ENCODE data around the gene STX5. TPM values are rescaled to one million over a fixed set of nuclear protein-coding genes. Genes with fewer than 3 reads are reported as not detected.

Gene STX5
- total and polyA plus RNA-seq, 10 of the 15 experiments (the other 5 are each of a cell fraction or from before 2014, with no cell fraction given) = 3.8 to 35.4 (median 27.4) TPM

DNA sequence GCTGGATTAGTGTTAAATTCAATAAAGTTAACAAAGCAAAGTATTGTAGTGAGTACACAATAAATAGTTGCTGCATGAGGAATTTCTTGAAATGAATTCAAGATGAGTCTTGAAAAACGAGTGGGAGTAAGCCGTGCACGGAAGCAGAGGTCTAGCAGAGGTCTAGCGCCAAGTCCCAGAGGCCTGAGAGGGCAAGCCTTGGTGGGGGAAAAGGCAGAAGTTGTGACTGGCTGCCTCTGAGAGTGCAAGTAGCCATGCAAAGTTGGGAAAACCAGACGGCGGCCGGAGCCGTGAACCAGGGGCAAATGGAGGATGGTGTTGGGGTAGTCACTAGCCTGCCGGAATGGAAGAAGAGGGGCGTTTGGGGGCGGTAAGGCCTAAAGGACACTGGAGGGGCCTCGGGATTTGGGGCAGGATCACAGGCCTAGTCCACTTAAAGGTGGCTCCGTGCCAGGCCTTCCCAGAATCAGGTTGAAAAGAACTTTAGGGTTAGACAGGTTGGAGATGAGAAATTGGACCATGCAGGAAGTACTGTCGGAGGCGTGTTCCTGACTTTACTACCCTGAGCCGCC lies 48.5 kb upstream of the STX5 start (continued):
- TF ChIP-seq, protein P1, sequence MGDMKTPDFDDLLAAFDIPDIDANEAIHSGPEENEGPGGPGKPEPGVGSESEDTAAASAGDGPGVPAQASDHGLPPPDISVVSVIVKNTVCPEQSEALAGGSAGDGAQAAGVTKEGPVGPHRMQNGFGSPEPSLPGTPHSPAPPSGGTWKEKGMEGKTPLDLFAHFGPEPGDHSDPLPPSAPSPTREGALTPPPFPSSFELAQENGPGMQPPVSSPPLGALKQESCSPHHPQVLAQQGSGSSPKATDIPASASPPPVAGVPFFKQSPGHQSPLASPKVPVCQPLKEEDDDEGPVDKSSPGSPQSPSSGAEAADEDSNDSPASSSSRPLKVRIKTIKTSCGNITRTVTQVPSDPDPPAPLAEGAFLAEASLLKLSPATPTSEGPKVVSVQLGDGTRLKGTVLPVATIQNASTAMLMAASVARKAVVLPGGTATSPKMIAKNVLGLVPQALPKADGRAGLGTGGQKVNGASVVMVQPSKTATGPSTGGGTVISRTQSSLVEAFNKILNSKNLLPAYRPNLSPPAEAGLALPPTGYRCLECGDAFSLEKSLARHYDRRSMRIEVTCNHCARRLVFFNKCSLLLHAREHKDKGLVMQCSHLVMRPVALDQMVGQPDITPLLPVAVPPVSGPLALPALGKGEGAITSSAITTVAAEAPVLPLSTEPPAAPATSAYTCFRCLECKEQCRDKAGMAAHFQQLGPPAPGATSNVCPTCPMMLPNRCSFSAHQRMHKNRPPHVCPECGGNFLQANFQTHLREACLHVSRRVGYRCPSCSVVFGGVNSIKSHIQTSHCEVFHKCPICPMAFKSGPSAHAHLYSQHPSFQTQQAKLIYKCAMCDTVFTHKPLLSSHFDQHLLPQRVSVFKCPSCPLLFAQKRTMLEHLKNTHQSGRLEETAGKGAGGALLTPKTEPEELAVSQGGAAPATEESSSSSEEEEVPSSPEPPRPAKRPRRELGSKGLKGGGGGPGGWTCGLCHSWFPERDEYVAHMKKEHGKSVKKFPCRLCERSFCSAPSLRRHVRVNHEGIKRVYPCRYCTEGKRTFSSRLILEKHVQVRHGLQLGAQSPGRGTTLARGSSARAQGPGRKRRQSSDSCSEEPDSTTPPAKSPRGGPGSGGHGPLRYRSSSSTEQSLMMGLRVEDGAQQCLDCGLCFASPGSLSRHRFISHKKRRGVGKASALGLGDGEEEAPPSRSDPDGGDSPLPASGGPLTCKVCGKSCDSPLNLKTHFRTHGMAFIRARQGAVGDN (IDR thresholded peaks at IDR 0.05) = no peak; the same call in 1 of the 2 replicates
- no peak for TF ChIP-seq POLR2AphosphoS5 (IDR thresholded peaks at IDR 0.05; ENCODE audit: low read length)
- TF ChIP-seq, protein P2, sequence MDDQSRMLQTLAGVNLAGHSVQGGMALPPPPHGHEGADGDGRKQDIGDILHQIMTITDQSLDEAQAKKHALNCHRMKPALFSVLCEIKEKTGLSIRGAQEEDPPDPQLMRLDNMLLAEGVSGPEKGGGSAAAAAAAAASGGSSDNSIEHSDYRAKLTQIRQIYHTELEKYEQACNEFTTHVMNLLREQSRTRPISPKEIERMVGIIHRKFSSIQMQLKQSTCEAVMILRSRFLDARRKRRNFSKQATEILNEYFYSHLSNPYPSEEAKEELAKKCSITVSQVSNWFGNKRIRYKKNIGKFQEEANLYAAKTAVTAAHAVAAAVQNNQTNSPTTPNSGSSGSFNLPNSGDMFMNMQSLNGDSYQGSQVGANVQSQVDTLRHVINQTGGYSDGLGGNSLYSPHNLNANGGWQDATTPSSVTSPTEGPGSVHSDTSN (IDR thresholded peaks at IDR 0.05; ENCODE audit: insufficient replicate concordance, low read depth, low read length) = no peak

DNA sequence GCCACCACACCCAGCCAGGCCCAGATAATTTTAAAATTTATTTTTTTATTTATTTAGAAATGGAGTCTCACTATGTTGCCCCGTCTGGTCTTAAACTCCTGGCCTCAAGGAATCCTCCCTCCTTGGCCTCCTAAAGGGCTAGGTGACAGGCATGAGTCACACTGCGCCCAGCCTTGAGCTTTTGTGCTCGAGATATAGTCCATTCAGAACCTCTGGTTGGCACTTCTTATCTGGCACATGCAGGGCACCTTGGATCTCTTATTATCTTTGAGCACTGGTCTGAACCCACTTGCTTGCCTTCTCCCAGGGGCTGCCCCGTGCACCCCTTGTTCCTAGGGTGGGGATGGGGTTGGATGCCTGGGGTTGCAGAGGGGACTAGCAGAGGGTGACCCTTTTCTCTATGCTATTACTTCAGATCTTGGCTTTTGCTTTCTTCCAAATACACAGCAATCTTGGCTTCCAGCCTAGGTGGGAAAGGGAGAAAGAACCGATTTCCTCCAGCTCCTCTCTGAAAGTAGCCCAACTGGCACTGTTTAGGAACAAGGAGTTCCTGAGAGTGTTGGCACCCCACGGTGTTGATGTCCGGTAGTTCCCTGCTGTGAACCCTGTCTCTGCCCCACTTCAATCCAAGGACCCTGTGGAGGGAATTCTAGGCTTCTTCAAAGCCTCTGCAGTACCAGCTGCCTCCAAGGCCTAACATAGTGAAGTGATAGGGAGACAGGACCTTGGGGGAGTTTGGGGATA lies 47.6 kb upstream of the STX5 start:
- ATAC-seq = no peak
- in situ Hi-C loops (cut with MboI) (no loop called here), intact Hi-C loops (cut with micrococcal nuclease; ENCODE audit: unreplicated experiment) (no loop called here)
- H2AFZ ChIP-seq (ENCODE audit: control insufficient read depth, low read depth, low read length) = no peak overlapping the region
- 78% methylated on average over 7 of the region's 7 CpGs for WGBS (ENCODE audit: insufficient coverage, insufficient replicate concordance, low lambda C conversion rate, missing lambda C conversion rate)
- H3K79me2 ChIP-seq (ENCODE audit: control insufficient read depth, insufficient read depth, low read length) = peaks cover 45% of the 10 kb centered on the region
- H3K36me3 ChIP-seq (ENCODE audit: control insufficient read depth in 2 of 2, insufficient read depth in 2 of 2, low read length in 1 of 2) = peaks cover 16% of the 10 kb centered on the region in 2 experiments
- H3K4me1 ChIP-seq (ENCODE audit: control insufficient read depth, insufficient read depth, low read length) = peaks cover 15% of the 10 kb centered on the region
- ChIA-PET POLR2A (interaction anchor here (0.5 to 4.4 kb wide), 7 partner anchors 8 to 379 kb away, joined by 3 to 41 read pairs (median 6); partner anchors contain the start of genes HNRNPUL2, POLR2G and TAF6L), CTCF (interaction anchor here (0.9 to 5.7 kb wide), 3 partner anchors 16 to 92 kb away, joined by 3 to 38 read pairs (median 32); partner anchors contain the start of gene TMEM179B), RAD21 (ENCODE audit: unreplicated experiment) (interaction anchor here (0.7 to 2.8 kb wide), 2 partner anchors 17 to 152 kb away, joined by 3 to 13 read pairs; partner anchors contain the start of gene HNRNPUL2), SMC1A (ENCODE audit: uncharacterized antibody, unreplicated experiment) (interaction anchor here (0.6 to 1.0 kb wide), 3 partner anchors 18 to 93 kb away, joined by 3 read pairs; no protein-coding TSS in a partner anchor)
- FAIRE-seq = no peak
- H3K4me3 ChIP-seq = peak overlapping the region; percentile 91; the same call in 1 of the 2 replicates
- H3K9ac ChIP-seq (ENCODE audit: control insufficient read depth, insufficient read depth, low read length) = peak overlapping the region; percentile 96; the same call in 1 of the 2 replicates
- H3K27me3 ChIP-seq (replicated peaks in 1 of 2; ENCODE audit: control insufficient read depth in 2 of 2, insufficient read depth in 2 of 2, low read length in 1 of 2) = no peaks in the 10 kb centered on the region
- H3K9me3 ChIP-seq (replicated peaks; ENCODE audit: control insufficient read depth, insufficient read depth, low read length) = no peaks in the 10 kb centered on the region
- peak overlapping the region; percentile 78 for H3K4me2 ChIP-seq (ENCODE audit: control insufficient read depth, insufficient read depth)
- H3K27ac ChIP-seq (ENCODE audit: control insufficient read depth, insufficient read depth) = peak overlapping the region; percentile 95
- no peak for DNase-seq (ENCODE audit: low read depth, low spot score)
- no TSS peak for BruUV-seq (replicated peaks)
- H4K20me1 ChIP-seq (ENCODE audit: control insufficient read depth, insufficient read depth) = no peaks in the 10 kb centered on the region
- TF ChIP-seq POLR2A (IDR thresholded peaks at IDR 0.05; ENCODE audit: low read depth, low read length) = no peak
- no peak for TF ChIP-seq ZNF622 (IDR thresholded peaks at IDR 0.05)
- TF ChIP-seq, protein P3, sequence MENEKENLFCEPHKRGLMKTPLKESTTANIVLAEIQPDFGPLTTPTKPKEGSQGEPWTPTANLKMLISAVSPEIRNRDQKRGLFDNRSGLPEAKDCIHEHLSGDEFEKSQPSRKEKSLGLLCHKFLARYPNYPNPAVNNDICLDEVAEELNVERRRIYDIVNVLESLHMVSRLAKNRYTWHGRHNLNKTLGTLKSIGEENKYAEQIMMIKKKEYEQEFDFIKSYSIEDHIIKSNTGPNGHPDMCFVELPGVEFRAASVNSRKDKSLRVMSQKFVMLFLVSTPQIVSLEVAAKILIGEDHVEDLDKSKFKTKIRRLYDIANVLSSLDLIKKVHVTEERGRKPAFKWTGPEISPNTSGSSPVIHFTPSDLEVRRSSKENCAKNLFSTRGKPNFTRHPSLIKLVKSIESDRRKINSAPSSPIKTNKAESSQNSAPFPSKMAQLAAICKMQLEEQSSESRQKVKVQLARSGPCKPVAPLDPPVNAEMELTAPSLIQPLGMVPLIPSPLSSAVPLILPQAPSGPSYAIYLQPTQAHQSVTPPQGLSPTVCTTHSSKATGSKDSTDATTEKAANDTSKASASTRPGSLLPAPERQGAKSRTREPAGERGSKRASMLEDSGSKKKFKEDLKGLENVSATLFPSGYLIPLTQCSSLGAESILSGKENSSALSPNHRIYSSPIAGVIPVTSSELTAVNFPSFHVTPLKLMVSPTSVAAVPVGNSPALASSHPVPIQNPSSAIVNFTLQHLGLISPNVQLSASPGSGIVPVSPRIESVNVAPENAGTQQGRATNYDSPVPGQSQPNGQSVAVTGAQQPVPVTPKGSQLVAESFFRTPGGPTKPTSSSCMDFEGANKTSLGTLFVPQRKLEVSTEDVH (IDR thresholded peaks at IDR 0.05; ENCODE audit: low read depth, partially characterized antibody) = no peak
- no peak for TF ChIP-seq NFYB (IDR thresholded peaks at IDR 0.05; ENCODE audit: insufficient read depth, low read depth, low read length)
- no peak for TF ChIP-seq MTA2 (IDR thresholded peaks at IDR 0.05; ENCODE audit: low read depth)
- no peak for TF ChIP-seq SIX5 (IDR thresholded peaks at IDR 0.05; ENCODE audit: low read depth, low read length, severe bottlenecking)
- TF ChIP-seq BACH1 (IDR thresholded peaks at IDR 0.05; ENCODE audit: borderline replicate concordance) = no peak
- no peak for TF ChIP-seq FOS (IDR thresholded peaks at IDR 0.05; ENCODE audit: borderline replicate concordance, extremely low read depth, insufficient read length)
